GM11168 (cell line): ENCODE measurements around the gene ADCY3.
"Not testable (repeated sequence)": the region's sequence is repeated elsewhere in the genome, so short reads cannot be mapped to it uniquely, and the experiment has no call there.

Experiments used
- in situ Hi-C: fragments of 300-500 bp; cut with MboI; formaldehyde crosslinking; loops from one replicate; pipeline ENCODE4 v1.12.0; 2022; ENCODE audit warnings: low sequenced_read_pairs; ENCODE audit not compliant: unreplicated experiment

Gene ADCY3

DNA sequence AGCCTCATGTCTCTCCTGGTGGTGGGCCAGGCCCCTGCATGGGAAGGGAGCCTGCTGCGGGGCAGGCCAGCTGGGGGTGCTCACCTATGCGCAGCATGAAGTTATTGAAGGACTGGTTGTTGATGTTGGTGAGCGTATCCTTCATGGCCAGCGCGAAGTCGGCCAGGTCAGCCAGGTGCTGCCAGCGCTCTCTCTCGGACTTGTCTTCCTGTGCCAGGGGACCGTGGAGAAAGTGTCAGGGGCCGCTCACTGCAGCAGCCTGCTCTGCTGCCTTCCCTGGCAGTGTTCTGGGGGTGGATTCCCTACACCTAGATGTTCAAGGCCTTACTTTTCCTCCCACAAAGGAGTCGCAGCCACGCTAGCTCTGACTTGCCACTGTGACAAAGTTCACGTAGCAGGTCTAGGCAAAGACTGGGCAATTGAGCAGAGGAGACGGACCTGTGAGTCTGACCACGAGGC is 98.6 kb downstream of the ADCY3 start:
- in situ Hi-C loops: loop anchor here (5.0 kb wide), 1 partner anchor 209 kb away; no protein-coding TSS in a partner anchor

- in situ Hi-C loops: loop anchor here (5.0 kb wide), 1 partner anchor 209 kb away; no protein-coding TSS in a partner anchor
These were observed 99.2 kb downstream of the ADCY3 start for GRCh38 chr2:24820598-24821432.

GRCh38 chr2:24820175-24820513 is 99.9 kb downstream of the ADCY3 start:
- in situ Hi-C loops: loop anchor here (5.0 kb wide), 1 partner anchor 208 kb away; no protein-coding TSS in a partner anchor

GRCh38 chr2:24819442-24820174 is 100.4 kb downstream of the ADCY3 start:
- in situ Hi-C loops: loop anchor here (5.0 kb wide), 1 partner anchor 207 kb away; no protein-coding TSS in a partner anchor

DNA sequence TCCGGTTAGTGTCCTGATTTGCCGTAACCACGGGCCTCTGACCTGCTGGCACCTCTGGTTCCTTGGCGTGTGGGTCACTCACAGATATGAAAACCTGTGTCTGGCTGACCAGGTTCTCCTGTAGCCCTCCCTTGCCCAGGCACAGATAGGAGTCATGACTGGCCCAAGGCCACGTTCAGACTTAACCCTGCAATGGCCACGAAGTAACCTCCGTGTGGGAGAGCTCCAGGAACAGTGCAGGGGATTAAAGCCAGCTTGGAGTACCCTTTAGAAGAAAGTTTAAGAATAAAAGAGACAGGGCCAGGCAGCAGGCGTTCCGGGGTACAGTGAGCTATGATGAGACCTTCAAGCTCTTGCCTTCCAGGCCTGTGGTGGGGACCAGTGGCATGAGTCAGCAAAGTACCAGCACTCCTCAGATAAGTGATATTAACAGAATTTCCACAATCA is 101.3 kb downstream of the ADCY3 start:
- in situ Hi-C loops: no loop called here

DNA sequence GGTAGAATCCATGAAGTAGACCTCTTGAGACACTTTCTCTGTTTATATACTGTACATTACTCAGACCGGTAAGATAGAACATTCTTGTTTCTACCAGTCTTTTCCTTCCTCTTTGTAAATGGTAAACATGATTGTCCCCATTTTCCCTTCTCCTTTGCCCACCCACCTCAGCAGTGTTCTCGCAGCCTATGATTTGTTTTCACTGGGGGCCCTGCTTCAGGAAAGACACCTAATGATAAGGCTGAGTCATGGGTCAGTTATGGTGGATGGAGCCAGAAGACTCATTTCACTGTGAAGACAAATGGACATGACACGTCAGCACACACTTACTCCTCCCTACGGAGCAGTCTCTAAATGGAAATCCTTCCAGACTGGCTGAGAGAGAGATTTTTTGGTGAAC is 103.2 kb downstream of the ADCY3 start:
- in situ Hi-C loops: no loop called here

DNA sequence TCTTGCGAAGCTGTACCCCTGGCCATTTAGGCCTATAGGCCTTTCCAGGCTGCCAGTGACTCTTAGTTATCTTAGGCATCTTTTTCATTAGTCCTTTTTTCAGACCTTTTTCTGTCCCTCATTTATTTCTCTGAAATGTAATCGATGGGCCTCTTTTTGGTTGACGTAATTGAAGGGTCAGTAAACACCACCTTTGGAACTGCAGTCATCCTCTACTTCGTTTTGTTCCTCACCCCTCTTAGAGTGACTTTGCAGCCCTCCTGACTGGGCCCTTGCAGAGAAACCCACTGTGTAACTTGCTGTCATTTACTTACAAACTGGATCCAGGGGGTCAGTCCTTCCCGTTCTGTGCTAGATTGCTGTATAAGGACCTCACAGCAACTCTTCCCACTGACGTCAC is 103.6 kb downstream of the ADCY3 start:
- in situ Hi-C loops: no loop called here

- in situ Hi-C loops: no loop called here
These were observed 104.9 kb downstream of the ADCY3 start for GRCh38 chr2:24815171-24815570.

GRCh38 chr2:24814516-24814915 is 105.5 kb downstream of the ADCY3 start:
- in situ Hi-C loops: no loop called here

GRCh38 chr2:24813691-24814137 is 106.3 kb downstream of the ADCY3 start:
- in situ Hi-C loops: no loop called here

GRCh38 chr2:24809316-24810007 is 110.6 kb downstream of the ADCY3 start:
- in situ Hi-C loops: no loop called here

GRCh38 chr2:24806661-24807036 is 113.4 kb downstream of the ADCY3 start:
- in situ Hi-C loops: no loop called here

- in situ Hi-C loops: not testable (repeated sequence)
These were observed 114.0 kb downstream of the ADCY3 start for GRCh38 chr2:24805811-24806660.

DNA sequence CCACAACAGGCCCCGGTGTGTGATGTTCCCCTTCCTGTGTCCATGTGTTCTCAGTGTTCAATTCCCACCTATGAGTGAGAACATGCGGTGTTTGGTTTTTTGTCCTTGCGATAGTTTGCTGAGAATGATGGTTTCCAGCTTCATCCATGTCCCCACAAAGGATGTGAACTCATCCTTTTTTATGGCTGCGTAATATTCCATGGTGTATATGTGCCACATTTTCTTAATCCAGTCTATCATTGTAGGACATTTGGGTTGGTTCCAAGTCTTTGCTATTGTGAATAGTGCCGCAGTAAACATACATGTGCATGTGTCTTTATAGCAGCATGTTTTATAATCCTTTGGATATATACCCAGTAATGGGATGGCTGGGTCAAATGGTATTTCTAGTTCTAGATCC is 119.5 kb downstream of the ADCY3 start:
- in situ Hi-C loops: not testable (repeated sequence)

DNA sequence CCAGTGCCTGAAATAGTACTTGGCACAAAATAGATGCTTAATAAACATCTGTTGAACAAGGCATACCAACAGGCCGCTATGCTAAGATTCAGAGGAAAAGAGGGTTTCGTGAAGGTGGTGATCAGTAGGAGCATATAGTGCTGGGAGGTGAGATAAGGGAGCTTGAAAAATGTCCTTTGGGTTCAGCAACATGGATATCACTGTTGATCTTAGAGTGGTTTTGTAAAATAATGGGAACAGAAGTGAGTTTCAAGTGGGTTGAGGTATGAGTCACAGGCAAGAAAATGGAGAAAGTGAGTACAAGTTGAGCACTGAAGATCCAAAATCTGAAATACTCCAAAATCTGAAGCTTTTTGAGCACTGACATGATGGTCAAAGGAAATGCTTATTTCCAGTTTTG is 122.4 kb downstream of the ADCY3 start:
- in situ Hi-C loops: no loop called here

DNA sequence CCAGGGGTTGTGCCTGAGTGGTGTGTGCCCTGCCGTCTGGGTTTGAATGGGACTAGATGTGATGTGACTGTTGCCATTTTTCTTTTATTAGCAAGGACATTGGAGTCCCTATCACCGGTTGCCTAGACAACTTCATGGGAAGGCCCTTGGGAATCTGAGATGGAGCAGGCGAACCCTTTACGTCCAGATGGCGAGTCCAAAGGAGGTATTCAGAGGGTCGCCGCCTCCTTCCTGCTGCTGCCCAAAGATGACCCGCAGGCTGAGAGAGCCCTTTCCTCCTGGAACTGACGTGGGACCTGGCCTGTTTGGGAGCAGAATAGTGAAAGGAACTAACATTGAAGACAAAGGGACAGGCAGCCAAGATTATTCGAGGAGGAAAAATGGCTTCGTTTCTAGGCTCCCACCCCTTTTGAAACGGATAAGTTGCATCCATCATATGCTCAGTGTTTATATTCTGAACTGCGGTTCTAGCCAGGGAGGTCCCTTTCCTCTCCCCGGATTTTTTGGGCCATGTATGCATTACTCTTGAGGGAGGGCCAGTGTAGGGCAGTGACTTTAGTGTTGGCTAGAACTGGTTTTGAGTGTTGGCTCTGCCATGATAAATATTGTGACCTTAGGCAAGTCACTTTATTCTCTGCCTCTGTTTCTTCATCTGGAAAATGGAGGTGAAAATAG is 126.1 kb downstream of the ADCY3 start:
- in situ Hi-C loops: no loop called here

- in situ Hi-C loops: no loop called here
These were observed 126.9 kb downstream of the ADCY3 start, which contains the start of the genes CENPO and PTRHD1 for GRCh38 chr2:24792874-24793760. CENPO (plus strand) TSS chr2:24793425; CDS start chr2:24793920, 495 bp downstream. PTRHD1 (minus strand) TSS chr2:24793391; CDS start chr2:24793377, 14 bp downstream.

DNA sequence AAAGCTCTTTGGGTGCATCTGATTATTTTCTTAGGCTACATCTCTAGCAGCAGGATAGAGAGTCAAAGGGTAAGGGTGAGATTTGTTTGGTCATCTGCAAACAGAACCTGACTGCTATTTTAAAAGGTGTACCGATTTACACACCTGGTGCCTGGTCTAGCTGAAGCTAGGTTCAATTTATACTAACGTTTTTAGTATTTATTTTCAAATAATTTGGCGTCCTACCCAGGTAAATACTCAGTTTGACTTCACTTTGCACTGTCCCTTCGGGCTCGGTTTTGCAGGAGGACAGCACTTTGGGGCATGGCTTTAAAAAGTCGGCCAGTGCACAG is 127.5 kb downstream of the ADCY3 start:
- in situ Hi-C loops: no loop called here
